Suprapubic skin (tissue), 4 donors: ENCODE data around the gene MBD6. TPM values are rescaled to one million over a fixed set of nuclear protein-coding genes. Genes with fewer than 3 reads are reported as not detected.

ENCODE experiments used
- DNase-seq, 2 donors: peaks; one replicate each; pipeline ENCODE4 v3.0.0-alpha.2; 2019; ENCODE audit warnings: low spot score in 2 of 2
- H3K27ac ChIP-seq: fragments of 200-600 bp; sonication (generic); one replicate; pipeline ENCODE4 v1.5.1; 2019
- H3K27me3 ChIP-seq: fragments of 200-600 bp; sonication (generic); one replicate; pipeline ENCODE4 v1.5.1; 2019
- H3K36me3 ChIP-seq: fragments of 200-600 bp; sonication (generic); one replicate; pipeline ENCODE4 v1.5.1; 2019
- H3K4me1 ChIP-seq: fragments of 200-600 bp; sonication (generic); one replicate; pipeline ENCODE4 v1.5.1; 2019
- H3K4me3 ChIP-seq: fragments of 200-600 bp; sonication (generic); one replicate; pipeline ENCODE4 v1.5.1; 2019; ENCODE audit warnings: mild to moderate bottlenecking
- H3K9me3 ChIP-seq: fragments of 200-600 bp; sonication (generic); one replicate; pipeline ENCODE4 v1.5.1; 2019
- EP300 ChIP-seq: sonication (generic); formaldehyde crosslinking; IDR thresholded peaks from one replicate; pipeline ENCODE4 v1.6.1; 2017; ENCODE audit warnings: antibody characterized with exemption
- POLR2A ChIP-seq, 2 donors: fragments of 450-650 bp; IDR thresholded peaks; one replicate each; pipeline ENCODE4 v1.6.1; 2017; ENCODE audit warnings: antibody characterized with exemption in 2 of 2, mild to moderate bottlenecking in 2 of 2, moderate library complexity in 2 of 2
- POLR2AphosphoS5 ChIP-seq, 3 donors: sonication (generic); formaldehyde crosslinking; IDR thresholded peaks; one replicate each; pipeline ENCODE4 v1.6.1; 2017; ENCODE audit warnings: antibody characterized with exemption in 3 of 3
- WGBS: methylation state at CpG from one replicate; pipeline ENCODE4 v1.1.5; 2018; 5-methylcytosine and 5-hydroxymethylcytosine counted together
- total RNA-seq, 4 donors: library from RNA; depleted of rRNA; stranded (reverse); fragments of >200 nt; gene quantifications; one replicate each; pipeline ENCODE4 v1.1.0, GENCODE V29; 2016
- TF ChIP-seq, protein P1 (sequence below), 2 donors: fragments of 200-600 bp in 1 of 2; fragments of 450-650 bp in 1 of 2; sonication (generic) in 1 of 2; IDR thresholded peaks; one replicate each; pipeline ENCODE4 v1.5.1; 2016 to 2019; ENCODE audit warnings: antibody characterized with exemption in 2 of 2, mild to moderate bottlenecking in 1 of 2, moderate library complexity in 1 of 2

The MBD6 gene
- total RNA-seq, 4 donors from 2014 or later, result 24.4 to 92.9 (median 36.8) TPM

- Histone ChIP-seq H3K4me1 (peaks cover 20% of the 10 kb centered on the region), H3K36me3 (no peaks in the 10 kb centered on the region), H3K27me3 (peaks cover 37% of the 10 kb centered on the region), H3K27ac (no peak overlapping the region), H3K4me3 (no peak overlapping the region), H3K9me3 (no peaks in the 10 kb centered on the region)
- TF ChIP-seq POLR2A (IDR thresholded peaks at IDR 0.05) (no peak), EP300 (no peak), POLR2AphosphoS5 (IDR thresholded peaks at IDR 0.05) (no peak)
- TF ChIP-seq, protein P1, sequence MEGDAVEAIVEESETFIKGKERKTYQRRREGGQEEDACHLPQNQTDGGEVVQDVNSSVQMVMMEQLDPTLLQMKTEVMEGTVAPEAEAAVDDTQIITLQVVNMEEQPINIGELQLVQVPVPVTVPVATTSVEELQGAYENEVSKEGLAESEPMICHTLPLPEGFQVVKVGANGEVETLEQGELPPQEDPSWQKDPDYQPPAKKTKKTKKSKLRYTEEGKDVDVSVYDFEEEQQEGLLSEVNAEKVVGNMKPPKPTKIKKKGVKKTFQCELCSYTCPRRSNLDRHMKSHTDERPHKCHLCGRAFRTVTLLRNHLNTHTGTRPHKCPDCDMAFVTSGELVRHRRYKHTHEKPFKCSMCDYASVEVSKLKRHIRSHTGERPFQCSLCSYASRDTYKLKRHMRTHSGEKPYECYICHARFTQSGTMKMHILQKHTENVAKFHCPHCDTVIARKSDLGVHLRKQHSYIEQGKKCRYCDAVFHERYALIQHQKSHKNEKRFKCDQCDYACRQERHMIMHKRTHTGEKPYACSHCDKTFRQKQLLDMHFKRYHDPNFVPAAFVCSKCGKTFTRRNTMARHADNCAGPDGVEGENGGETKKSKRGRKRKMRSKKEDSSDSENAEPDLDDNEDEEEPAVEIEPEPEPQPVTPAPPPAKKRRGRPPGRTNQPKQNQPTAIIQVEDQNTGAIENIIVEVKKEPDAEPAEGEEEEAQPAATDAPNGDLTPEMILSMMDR (IDR thresholded peaks at IDR 0.05), result no peak
- 74% methylated on average over 7 of the region's 7 CpGs for WGBS
- no peak for DNase-seq
Measured at GRCh38 chr12:57550641-57551549, 28.3 kb downstream of the MBD6 start.

DNA sequence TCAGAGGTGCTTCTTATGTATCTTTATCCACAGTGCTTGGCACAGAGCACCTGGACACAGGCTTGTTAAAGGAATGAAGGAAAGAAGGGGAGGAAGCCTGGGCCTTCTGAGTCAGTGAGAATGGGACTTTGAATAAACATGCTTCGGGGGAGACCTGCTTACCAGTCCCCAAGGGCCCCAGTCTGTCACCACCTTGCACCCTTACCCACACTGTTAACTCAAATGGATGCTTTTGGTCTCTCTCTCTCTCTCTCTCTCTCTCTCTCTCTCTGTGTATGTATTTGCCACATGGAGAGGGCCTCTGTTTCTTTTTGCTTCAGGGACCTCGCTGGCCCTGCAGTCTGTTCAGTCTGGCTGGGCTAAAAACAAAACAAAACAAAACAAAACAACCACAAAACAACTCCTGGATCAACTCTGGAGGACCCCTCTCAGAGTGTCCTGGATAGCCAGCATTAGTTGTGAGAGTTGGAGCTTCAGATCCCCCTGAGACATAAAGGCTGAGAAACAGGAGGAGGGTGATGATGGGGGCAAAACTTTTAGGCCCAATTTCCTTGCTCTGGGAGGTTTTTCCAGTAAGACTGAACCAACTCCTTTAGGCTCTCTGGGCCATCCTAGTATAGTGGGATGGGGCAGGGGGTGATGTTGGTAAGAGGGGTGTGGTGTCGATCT, 29.1 kb downstream of the MBD6 start:
- 85% methylated on average over 3 of the region's 3 CpGs for WGBS
- Histone ChIP-seq H3K27me3 (peaks cover 37% of the 10 kb centered on the region), H3K36me3 (no peaks in the 10 kb centered on the region), H3K9me3 (no peaks in the 10 kb centered on the region), H3K4me1 (peaks cover 12% of the 10 kb centered on the region), H3K27ac (no peak overlapping the region), H3K4me3 (no peak overlapping the region)
- no peak for TF ChIP-seq EP300
- TF ChIP-seq POLR2AphosphoS5 (IDR thresholded peaks at IDR 0.05), result no peak
- DNase-seq, result no peak

DNA sequence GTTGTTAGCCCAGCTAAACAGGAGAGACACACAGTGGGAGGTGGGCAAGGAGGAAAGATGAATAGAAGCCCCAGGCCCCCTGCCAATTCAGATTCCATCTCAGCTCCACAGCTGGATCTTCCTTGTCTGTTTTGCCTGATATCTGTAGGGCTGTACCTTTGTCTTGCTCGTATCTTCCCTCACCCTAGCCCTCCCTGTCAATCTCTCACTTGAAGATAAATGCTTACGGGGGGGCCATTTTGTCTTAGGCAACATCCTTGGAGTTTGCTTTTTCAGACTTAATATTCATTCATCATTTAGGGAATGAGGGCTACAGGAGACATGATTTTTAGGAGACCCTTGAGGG, 29.7 kb downstream of the MBD6 start:
- 90% methylated on average over 2 of the region's 2 CpGs for WGBS
- Histone ChIP-seq H3K27ac (no peak overlapping the region), H3K4me1 (peaks cover 11% of the 10 kb centered on the region), H3K9me3 (no peaks in the 10 kb centered on the region), H3K27me3 (peaks cover 37% of the 10 kb centered on the region), H3K4me3 (no peak overlapping the region), H3K36me3 (no peaks in the 10 kb centered on the region)
- no peak for DNase-seq
- TF ChIP-seq POLR2AphosphoS5 (IDR thresholded peaks at IDR 0.05) (no peak), POLR2A (IDR thresholded peaks at IDR 0.05) (no peak), EP300 (no peak)
- TF ChIP-seq, protein P1 (IDR thresholded peaks at IDR 0.05), result no peak

GRCh38 chr12:57552835-57553313, 30.2 kb downstream of the MBD6 start:
- no peak overlapping the region for H3K27ac ChIP-seq
- no peak overlapping the region for H3K4me3 ChIP-seq
- 61% methylated on average over 6 of the region's 6 CpGs for WGBS
- peaks cover 36% of the 10 kb centered on the region for H3K27me3 ChIP-seq
- no peaks in the 10 kb centered on the region for H3K9me3 ChIP-seq
- no peak for TF ChIP-seq EP300
- TF ChIP-seq POLR2A (IDR thresholded peaks at IDR 0.05), result no peak
- TF ChIP-seq, protein P1 (IDR thresholded peaks at IDR 0.05), result no peak
- no peak for TF ChIP-seq POLR2AphosphoS5 (IDR thresholded peaks at IDR 0.05)
- peaks cover 7% of the 10 kb centered on the region for H3K4me1 ChIP-seq
- DNase-seq, result no peak
- no peaks in the 10 kb centered on the region for H3K36me3 ChIP-seq

GRCh38 chr12:57553343-57554202, 30.9 kb downstream of the MBD6 start:
- peaks cover 29% of the 10 kb centered on the region for H3K27me3 ChIP-seq
- no peak overlapping the region for H3K4me3 ChIP-seq
- no peak overlapping the region for H3K27ac ChIP-seq
- WGBS, result 71% methylated on average over 7 of the region's 7 CpGs
- H3K36me3 ChIP-seq, result no peaks in the 10 kb centered on the region
- H3K4me1 ChIP-seq, result peaks cover 7% of the 10 kb centered on the region
- TF ChIP-seq POLR2A (IDR thresholded peaks at IDR 0.05) (no peak), POLR2AphosphoS5 (IDR thresholded peaks at IDR 0.05) (no peak), EP300 (no peak)
- TF ChIP-seq, protein P1 (IDR thresholded peaks at IDR 0.05), result no peak
- no peak for DNase-seq
- H3K9me3 ChIP-seq, result no peaks in the 10 kb centered on the region
